Stomach (tissue), 4 donors: ENCODE measurements around the gene AEBP2.

Source experiments
- EP300 ChIP-seq: sonication (generic); formaldehyde crosslinking; IDR thresholded peaks from one replicate; pipeline ENCODE4 v1.6.1; 2017; ENCODE audit warnings: antibody characterized with exemption
- POLR2A ChIP-seq, 4 donors: fragments of 450-650 bp; IDR thresholded peaks; one replicate each; pipeline ENCODE4 v1.6.1; 2016; ENCODE audit warnings: antibody characterized with exemption in 4 of 4, control low read depth in 2 of 4, mild to moderate bottlenecking in 1 of 4, moderate library complexity in 1 of 4

DNA sequence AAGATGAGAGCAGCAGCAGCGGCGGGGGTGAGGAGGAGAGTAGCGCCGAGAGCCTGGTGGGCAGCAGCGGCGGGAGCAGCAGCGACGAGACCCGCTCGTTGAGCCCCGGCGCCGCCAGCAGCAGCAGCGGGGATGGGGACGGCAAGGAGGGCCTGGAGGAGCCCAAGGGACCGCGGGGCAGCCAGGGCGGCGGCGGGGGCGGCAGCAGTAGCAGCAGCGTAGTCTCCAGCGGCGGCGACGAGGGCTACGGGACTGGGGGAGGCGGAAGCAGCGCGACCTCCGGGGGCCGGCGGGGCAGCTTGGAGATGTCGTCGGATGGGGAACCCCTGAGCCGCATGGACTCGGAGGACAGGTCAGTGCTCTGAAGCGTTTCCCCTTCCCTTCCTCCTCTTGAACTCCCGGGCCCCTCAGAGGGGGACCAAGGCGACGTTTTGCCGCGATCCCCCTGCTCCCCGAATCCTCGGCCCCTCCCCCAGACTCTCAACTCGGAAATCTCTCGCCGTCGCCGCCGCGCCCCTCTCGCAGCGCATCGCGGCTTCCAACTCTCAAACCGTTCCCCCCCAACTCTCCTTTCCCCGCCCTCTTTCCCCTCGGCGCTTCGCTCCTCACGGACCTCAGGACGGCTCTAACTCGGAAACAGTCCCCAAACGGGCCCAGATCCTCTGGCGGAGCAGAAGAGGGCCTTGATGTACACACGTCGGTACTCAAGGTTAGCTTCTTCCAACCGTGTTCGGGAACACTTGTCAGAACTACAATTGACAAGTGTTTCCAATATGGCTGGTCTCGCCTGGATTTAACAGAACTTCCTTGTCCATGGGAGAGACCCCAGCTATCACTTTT is 947 bp downstream of the AEBP2 start:
- TF ChIP-seq POLR2A (IDR thresholded peaks at IDR 0.05) (no peak), EP300 (no peak)
